Stimulated activated CD4-positive, alpha-beta T cell treated with anti-CD3 and anti-CD28 coated beads, Interleukin-4, amount 100 ng/mL, for 48 hours (primary cell): ENCODE data around the gene BANF2.
"Not testable (repeated sequence)": the region's sequence is repeated elsewhere in the genome, so short reads cannot be mapped to it uniquely, and the experiment has no call there.

ENCODE experiments used
- DNase-seq, 2 donors: peaks; one replicate each; pipeline ENCODE4 v3.0.0-alpha.2; 2020; ENCODE audit warnings: low read depth in 2 of 2

BANF2 gene

DNA sequence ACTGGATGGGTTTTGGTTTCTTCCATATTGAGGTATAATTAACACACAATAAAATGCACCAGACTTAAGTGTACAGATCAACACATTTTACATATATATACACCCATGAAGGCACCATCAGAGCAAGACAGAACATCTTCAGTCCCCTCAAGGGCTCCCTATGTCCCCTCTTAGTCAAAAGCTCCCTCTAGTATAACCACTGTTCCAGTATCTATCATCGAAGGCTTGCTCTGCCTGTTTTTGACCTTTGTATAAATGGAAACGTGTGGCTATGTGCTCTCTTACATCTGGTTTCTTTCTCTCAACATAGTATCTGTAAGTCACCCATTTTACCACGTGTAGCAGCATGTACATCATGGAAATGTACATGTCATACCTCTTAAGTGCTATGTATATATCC, 66.5 kb downstream of the BANF2 start:
- DNase-seq: no peak

GRCh38 chr20:17767624-17768023, 67.9 kb downstream of the BANF2 start:
- DNase-seq: no peak

GRCh38 chr20:17768271-17768670, 68.5 kb downstream of the BANF2 start:
- DNase-seq: no peak

- not testable (repeated sequence) for DNase-seq
Observed at GRCh38 chr20:17769716-17770115, 70.0 kb downstream of the BANF2 start.

- DNase-seq: no peak
Observed at GRCh38 chr20:17771206-17772004, 71.6 kb downstream of the BANF2 start.

- DNase-seq: no peak
Observed at GRCh38 chr20:17772005-17772343, 72.2 kb downstream of the BANF2 start.

DNA sequence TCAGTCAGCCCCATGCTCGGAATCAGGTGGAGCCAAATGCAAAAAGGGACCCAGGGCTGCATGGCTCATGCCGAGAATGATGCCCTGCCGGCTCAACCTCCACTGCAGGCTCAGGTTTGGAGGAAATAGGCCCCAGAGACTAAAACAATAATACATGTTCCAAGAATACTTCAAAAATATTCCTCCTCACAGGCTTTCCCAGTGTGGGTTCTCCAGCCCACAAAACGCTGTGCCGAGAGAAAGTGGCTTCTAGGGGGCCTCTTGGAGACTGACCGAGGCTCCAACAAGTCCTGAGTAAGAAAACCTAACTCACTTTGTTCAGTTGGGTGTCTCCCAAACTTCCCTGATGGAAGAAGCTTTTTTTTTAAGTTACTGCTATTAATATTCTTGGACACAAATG, 73.9 kb downstream of the BANF2 start:
- no peak for DNase-seq

DNA sequence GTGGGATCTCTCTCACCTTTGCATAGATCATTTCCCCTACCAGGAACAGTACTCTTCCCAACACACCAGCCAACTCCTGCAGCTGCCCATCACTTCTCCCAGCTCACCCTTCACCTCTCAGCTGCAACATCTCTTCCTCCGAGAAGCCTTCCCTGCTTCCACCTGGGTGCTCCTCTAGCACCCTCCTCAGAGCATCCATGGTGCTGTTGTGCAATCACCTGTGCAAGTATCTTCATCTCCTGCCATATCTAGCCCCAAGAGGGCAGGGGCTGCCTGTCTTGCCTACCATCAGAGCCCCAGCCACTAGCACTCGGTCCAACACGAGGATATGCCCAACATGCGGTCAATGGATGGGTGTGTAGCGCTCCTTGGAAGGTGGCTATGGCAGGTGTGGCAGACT, 75.8 kb downstream of the BANF2 start:
- no peak for DNase-seq

DNA sequence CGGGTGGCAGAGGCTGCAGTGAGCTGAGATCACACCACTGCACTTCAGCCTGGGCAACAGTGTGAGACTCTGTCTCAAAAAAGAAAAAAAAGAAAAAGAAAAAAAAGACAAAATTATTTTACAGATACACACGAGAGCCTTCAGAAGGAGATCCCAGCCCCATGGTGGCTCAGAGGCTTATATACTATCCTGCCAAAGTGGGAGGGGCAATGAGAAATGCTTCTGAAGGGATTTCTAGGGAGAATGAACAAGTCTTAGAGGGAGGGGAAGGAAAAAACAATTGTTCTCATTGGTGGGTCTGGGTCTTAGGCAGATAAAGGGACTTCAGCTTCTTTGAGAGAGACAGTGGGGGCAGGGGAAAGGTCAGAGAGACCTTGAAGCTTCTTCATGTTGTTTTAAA, 76.8 kb downstream of the BANF2 start:
- no peak for DNase-seq

DNA sequence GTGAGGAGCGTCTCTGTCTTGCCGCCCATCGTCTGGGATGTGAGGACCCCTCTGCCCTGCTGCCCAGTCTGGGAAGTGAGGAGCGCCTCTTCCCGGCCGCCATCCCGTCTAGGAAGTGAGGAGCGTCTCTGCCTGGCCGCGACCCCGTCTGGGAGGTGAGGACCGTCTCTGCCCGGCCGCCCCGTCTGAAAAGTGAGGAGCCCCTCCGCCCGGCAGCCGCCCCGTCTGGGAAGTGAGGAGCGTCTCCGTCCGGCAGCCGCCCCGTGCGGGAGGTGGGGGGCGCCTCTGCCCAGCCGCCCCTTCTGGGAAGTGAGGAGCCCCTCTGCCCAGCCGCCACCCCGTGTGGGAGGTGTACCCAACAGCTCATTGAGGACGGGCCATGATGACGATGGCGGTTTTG, 79.2 kb downstream of the BANF2 start:
- DNase-seq: not testable (repeated sequence)

DNA sequence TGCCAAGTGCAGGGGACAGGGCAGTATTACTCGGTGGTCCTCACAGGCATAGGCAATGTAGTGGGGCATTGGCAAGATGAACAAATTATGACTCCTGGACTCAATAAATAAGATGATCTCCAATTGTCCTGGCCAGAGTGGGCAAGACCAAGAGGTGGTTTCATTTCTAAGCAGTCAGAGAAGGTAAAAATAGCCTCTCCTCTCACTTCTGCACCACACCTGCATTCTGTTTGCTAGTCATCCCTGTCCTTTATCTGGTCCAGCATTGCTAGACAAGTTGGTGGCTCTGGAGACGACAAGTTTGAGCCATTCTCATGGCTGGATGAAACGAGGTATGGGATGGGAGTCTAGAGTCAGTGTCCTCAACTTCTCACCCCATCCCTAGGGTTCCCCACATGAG, 83.0 kb downstream of the BANF2 start:
- no peak for DNase-seq

- no peak for DNase-seq
Observed at GRCh38 chr20:17783671-17784070, 83.9 kb downstream of the BANF2 start.

- DNase-seq: no peak
Observed at GRCh38 chr20:17785007-17785406, 85.2 kb downstream of the BANF2 start.
